Measurements from ENCODE around the gene CDKN1C.

The CDKN1C gene

GRCh38 chr11:2899080-2899783 lies 13.7 kb upstream of the CDKN1C start:
- Mint-ChIP-seq H3K27me3 (no peaks in the 10 kb centered on the region), H3K9me3 (no peaks in the 10 kb centered on the region), H3K36me3 (ENCODE audit: insufficient read depth) (peaks cover 3% of the 10 kb centered on the region), H3K4me1 (peaks cover 42% of the 10 kb centered on the region), H3K27ac (ENCODE audit: low read depth) (peak overlapping the region; percentile 94), H3K4me3 (peak overlapping the region; percentile 82)
- DNase-seq (ENCODE audit: low spot score in 2 of 2) (no peak), ATAC-seq (replicated peaks; ENCODE audit: extremely low read depth, poor library complexity, severe bottlenecking) (no peak)

- peaks cover 38% of the 10 kb centered on the region for H3K4me1 Mint-ChIP-seq
- peaks cover 3% of the 10 kb centered on the region for H3K36me3 Mint-ChIP-seq (ENCODE audit: insufficient read depth)
- peak in 1 of 2 donors; percentile 42 for DNase-seq (ENCODE audit: low spot score in 2 of 2)
- peak; percentile 77 for ATAC-seq (replicated peaks; ENCODE audit: extremely low read depth, poor library complexity, severe bottlenecking)
- no peaks in the 10 kb centered on the region for H3K27me3 Mint-ChIP-seq
- H3K4me3 Mint-ChIP-seq = peak overlapping the region; percentile 82
- H3K27ac Mint-ChIP-seq (ENCODE audit: low read depth) = peak overlapping the region; percentile 94
- no peaks in the 10 kb centered on the region for H3K9me3 Mint-ChIP-seq
Observed at GRCh38 chr11:2898366-2899079, 12.9 kb upstream of the CDKN1C start.

GRCh38 chr11:2897048-2897447 lies 11.5 kb upstream of the CDKN1C start:
- ATAC-seq (replicated peaks; ENCODE audit: extremely low read depth, poor library complexity, severe bottlenecking) (no peak), DNase-seq (ENCODE audit: low spot score in 2 of 2) (no peak)
- H3K27ac Mint-ChIP-seq (ENCODE audit: low read depth) = peak overlapping the region; percentile 44
- H3K27me3 Mint-ChIP-seq = no peaks in the 10 kb centered on the region
- no peak overlapping the region for H3K4me3 Mint-ChIP-seq
- H3K36me3 Mint-ChIP-seq (ENCODE audit: insufficient read depth) = peaks cover 4% of the 10 kb centered on the region
- no peaks in the 10 kb centered on the region for H3K9me3 Mint-ChIP-seq
- peaks cover 45% of the 10 kb centered on the region for H3K4me1 Mint-ChIP-seq

GRCh38 chr11:2896047-2896446 lies 10.5 kb upstream of the CDKN1C start:
- Mint-ChIP-seq H3K36me3 (ENCODE audit: insufficient read depth) (peaks cover 7% of the 10 kb centered on the region), H3K9me3 (no peaks in the 10 kb centered on the region), H3K27me3 (no peaks in the 10 kb centered on the region), H3K4me1 (peaks cover 46% of the 10 kb centered on the region), H3K4me3 (no peak overlapping the region), H3K27ac (ENCODE audit: low read depth) (peak overlapping the region; percentile 76)
- DNase-seq (ENCODE audit: low spot score in 2 of 2) = no peak
- ATAC-seq (replicated peaks; ENCODE audit: extremely low read depth, poor library complexity, severe bottlenecking) = no peak

- DNase-seq (ENCODE audit: low spot score in 2 of 2) (no peak), ATAC-seq (replicated peaks; ENCODE audit: extremely low read depth, poor library complexity, severe bottlenecking) (no peak)
- peak overlapping the region; percentile 16 for H3K4me3 Mint-ChIP-seq
- no peaks in the 10 kb centered on the region for H3K9me3 Mint-ChIP-seq
- H3K27ac Mint-ChIP-seq (ENCODE audit: low read depth) = peak overlapping the region; percentile 48
- H3K4me1 Mint-ChIP-seq = peaks cover 29% of the 10 kb centered on the region
- H3K27me3 Mint-ChIP-seq = no peaks in the 10 kb centered on the region
- peaks cover 7% of the 10 kb centered on the region for H3K36me3 Mint-ChIP-seq (ENCODE audit: insufficient read depth)
Observed at GRCh38 chr11:2893935-2894334, 8.4 kb upstream of the CDKN1C start.

GRCh38 chr11:2892967-2893528 lies 7.5 kb upstream of the CDKN1C start:
- peaks cover 25% of the 10 kb centered on the region for H3K4me1 Mint-ChIP-seq
- H3K27ac Mint-ChIP-seq (ENCODE audit: low read depth) = peak overlapping the region; percentile 23
- ATAC-seq (replicated peaks; ENCODE audit: extremely low read depth, poor library complexity, severe bottlenecking) = peak; percentile 75

GRCh38 chr11:2892215-2892966 lies 6.8 kb upstream of the CDKN1C start:
- ATAC-seq (replicated peaks; ENCODE audit: extremely low read depth, poor library complexity, severe bottlenecking) (peak; percentile 44), DNase-seq (ENCODE audit: low spot score in 2 of 2) (peak in 1 of 2 donors; percentile 46)
- H3K4me1 Mint-ChIP-seq = peaks cover 20% of the 10 kb centered on the region
- H3K4me3 Mint-ChIP-seq = peak overlapping the region; percentile 71
- H3K36me3 Mint-ChIP-seq (ENCODE audit: insufficient read depth) = peaks cover 4% of the 10 kb centered on the region
- no peaks in the 10 kb centered on the region for H3K9me3 Mint-ChIP-seq
- H3K27me3 Mint-ChIP-seq = no peaks in the 10 kb centered on the region
- H3K27ac Mint-ChIP-seq (ENCODE audit: low read depth) = peak overlapping the region; percentile 59

More at GRCh38 chr11:2892967-2893528, 7.5 kb upstream of the CDKN1C start:
- peak overlapping the region; percentile 71 for H3K4me3 Mint-ChIP-seq
- no peaks in the 10 kb centered on the region for H3K9me3 Mint-ChIP-seq
- H3K36me3 Mint-ChIP-seq (ENCODE audit: insufficient read depth) = peaks cover 6% of the 10 kb centered on the region
- peak in 1 of 2 donors; percentile 43 for DNase-seq (ENCODE audit: low spot score in 2 of 2)
- no peaks in the 10 kb centered on the region for H3K27me3 Mint-ChIP-seq

GRCh38 chr11:2891326-2892214 lies 6.0 kb upstream of the CDKN1C start:
- Mint-ChIP-seq H3K27ac (ENCODE audit: low read depth) (peak overlapping the region; percentile 59), H3K4me3 (peak overlapping the region; percentile 71), H3K9me3 (no peaks in the 10 kb centered on the region), H3K4me1 (peaks cover 24% of the 10 kb centered on the region), H3K36me3 (ENCODE audit: insufficient read depth) (peaks cover 7% of the 10 kb centered on the region), H3K27me3 (no peaks in the 10 kb centered on the region)
- no peak for ATAC-seq (replicated peaks; ENCODE audit: extremely low read depth, poor library complexity, severe bottlenecking)
- no peak for DNase-seq (ENCODE audit: low spot score in 2 of 2)

- no peak for DNase-seq (ENCODE audit: low spot score in 2 of 2)
- H3K4me1 Mint-ChIP-seq = peaks cover 26% of the 10 kb centered on the region
- no peak for ATAC-seq (replicated peaks; ENCODE audit: extremely low read depth, poor library complexity, severe bottlenecking)
- H3K27me3 Mint-ChIP-seq = no peaks in the 10 kb centered on the region
- H3K9me3 Mint-ChIP-seq = no peaks in the 10 kb centered on the region
- H3K27ac Mint-ChIP-seq (ENCODE audit: low read depth) = no peak overlapping the region
- H3K4me3 Mint-ChIP-seq = no peak overlapping the region
- peaks cover 7% of the 10 kb centered on the region for H3K36me3 Mint-ChIP-seq (ENCODE audit: insufficient read depth)
Observed at GRCh38 chr11:2890466-2891294, 5.1 kb upstream of the CDKN1C start.

- DNase-seq (ENCODE audit: low spot score in 2 of 2) (no peak), ATAC-seq (replicated peaks; ENCODE audit: extremely low read depth, poor library complexity, severe bottlenecking) (no peak)
- Mint-ChIP-seq H3K36me3 (ENCODE audit: insufficient read depth) (peaks cover 9% of the 10 kb centered on the region), H3K4me3 (no peak overlapping the region), H3K27me3 (no peaks in the 10 kb centered on the region), H3K9me3 (no peaks in the 10 kb centered on the region), H3K27ac (ENCODE audit: low read depth) (no peak overlapping the region), H3K4me1 (peaks cover 26% of the 10 kb centered on the region)
Observed at GRCh38 chr11:2889362-2890273, 4.0 kb upstream of the CDKN1C start.

All from central memory CD8-positive, alpha-beta T cell (primary cell).